ENCODE measurements around the gene RHOD. TPM values are rescaled to one million over a fixed set of nuclear protein-coding genes. Genes with fewer than 3 reads are reported as not detected.

Gene RHOD
- total and polyA plus RNA-seq, 2 of the 8 experiments (the other 6 are each of a cell fraction or from before 2014, with no cell fraction given): 12.1 to 17.6 TPM

DNA sequence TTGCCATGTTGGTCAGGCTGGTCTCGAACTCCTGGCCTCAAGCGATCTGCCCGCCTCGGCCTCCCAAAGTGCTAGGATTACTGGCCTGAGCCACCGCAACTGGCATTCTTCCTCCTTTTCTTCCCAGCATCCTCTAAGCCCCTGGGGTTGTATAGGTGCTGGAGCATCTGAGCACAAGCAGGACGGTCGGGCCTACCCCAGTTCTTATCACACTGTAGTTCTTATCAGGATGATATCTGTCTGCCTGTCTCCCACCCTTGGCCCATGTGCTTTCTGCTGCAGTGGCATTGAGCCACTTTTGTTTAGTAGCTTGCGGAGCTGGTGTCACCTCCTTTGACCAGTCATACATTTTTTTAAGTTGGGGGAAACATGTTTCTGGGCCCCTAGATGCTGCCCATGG lies 1.9 kb downstream of the RHOD start (continued):
- TF ChIP-seq SP4 (IDR thresholded peaks at IDR 0.05; ENCODE audit: low read length) (no peak), SUZ12 (IDR thresholded peaks at IDR 0.05; ENCODE audit: low read length) (no peak), ZNF274 (IDR thresholded peaks at IDR 0.05; ENCODE audit: borderline replicate concordance, extremely low read depth, low read length) (no peak), SIRT6 (IDR thresholded peaks at IDR 0.05; ENCODE audit: low read length) (no peak)

Measured in H1 (cell line).